HG02763 (cell line): ENCODE data around the gene MOBP.
"Not testable (repeated sequence)": the region's sequence is repeated elsewhere in the genome, so short reads cannot be mapped to it uniquely, and the experiment has no call there.

ENCODE experiments used
- ATAC-seq: cut with Tn5 transposase; IDR thresholded peaks from one replicate; pipeline ENCODE4 v1.9.1; 2021; ENCODE audit warnings: mild to moderate bottlenecking, moderate library complexity; ENCODE audit not compliant: unreplicated experiment

The MOBP gene, protein sequence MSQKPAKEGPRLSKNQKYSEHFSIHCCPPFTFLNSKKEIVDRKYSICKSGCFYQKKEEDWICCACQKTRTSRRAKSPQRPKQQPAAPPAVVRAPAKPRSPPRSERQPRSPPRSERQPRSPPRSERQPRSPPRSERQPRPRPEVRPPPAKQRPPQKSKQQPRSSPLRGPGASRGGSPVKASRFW

DNA sequence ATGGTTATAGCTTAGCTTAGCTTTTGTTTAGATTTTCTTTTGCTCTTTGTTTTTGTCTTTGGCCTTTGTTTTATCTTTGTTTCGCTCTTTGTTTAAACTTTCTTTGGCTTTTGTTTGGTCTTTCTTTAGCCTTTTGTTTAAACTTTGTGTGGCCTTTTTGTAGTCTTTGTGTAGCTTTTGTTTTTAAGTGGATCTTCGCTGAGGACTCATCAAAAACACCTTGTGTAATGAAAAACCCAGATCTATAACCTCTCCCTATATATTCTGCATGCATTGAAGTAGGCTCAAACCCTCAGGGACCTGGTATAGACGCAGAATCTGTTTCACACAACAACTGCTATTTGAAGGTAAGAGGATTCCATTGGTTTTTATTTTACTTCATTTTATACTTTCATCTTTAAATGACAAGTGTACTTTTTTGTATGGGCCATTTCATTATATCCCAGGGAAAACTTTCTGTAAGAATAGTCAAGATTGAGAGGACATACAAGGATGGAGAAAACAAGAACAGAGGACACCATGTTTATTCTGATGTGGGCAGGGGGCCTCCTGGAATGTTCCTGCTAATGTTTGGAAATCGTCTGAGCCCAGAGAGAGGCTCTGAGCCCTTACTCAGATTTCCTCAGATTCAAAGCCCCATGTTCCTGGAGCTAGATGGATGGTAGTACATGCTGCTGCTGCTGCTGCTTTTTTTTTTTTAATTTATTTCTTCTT lies at the start of gene MOBP:
Gene MOBP (plus strand): TSS at position 287 of the 714 bp plus-strand sequence. CDS start 34,390 bp downstream, outside the sequence.
- no peak for ATAC-seq

DNA sequence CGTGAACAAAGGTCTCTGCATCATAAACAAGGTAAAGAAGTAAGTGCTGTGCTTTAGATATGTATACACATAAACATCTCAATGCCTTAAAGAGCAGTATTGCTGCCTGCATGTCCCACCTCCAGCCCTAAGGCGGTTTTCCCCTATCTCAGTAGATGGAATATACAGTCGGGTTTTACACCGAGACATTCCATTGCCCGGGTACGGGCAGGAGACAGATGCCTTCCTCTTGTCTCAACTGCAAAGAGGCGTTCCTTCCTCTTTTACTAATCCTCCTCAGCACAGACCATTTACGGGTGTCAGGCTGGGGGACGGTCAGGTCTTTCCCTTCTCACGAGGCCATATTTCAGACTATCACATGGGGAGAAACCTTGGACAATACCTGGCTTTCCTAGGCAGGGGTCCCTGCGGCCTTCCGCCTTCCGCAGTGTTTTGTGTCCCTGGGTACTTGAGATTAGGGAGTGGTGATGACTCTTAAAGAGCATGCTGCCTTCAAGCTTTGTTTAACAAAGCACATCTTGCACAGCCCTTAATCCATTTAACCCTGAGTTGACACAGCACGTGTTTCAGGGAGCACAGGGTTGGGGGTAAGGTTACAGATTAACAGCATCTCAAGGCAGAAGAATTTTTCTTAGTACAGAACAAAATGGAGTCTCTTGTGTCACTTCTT lies 48.8 kb upstream of the MOBP start:
- ATAC-seq, result not testable (repeated sequence)

DNA sequence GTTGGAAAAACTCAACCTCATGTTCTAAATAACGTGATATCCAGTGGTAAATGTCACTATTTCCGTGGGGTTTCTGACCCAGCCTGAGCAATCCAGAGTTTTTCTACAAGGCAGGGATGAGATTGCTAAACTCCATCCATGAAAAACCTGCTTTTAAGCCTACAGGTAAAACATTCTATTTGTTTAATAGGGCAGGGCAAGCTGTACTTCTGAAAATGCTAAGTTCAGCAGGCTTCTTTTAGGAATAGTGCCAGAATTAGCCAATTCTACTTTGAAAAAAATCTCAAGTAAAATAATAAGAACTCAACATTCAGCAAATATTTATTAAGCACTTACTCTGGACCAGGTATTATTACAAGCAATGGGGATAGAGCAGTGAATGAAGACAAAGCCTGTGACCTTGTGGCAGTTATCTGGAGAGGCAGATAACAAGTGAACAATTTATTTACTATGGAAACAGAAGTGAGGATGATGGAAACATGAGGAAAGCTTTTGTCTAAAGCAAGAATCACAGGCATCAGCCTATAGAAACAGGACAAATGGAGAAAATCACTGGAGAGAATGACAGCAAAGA lies 47.7 kb upstream of the MOBP start:
- no peak for ATAC-seq

DNA sequence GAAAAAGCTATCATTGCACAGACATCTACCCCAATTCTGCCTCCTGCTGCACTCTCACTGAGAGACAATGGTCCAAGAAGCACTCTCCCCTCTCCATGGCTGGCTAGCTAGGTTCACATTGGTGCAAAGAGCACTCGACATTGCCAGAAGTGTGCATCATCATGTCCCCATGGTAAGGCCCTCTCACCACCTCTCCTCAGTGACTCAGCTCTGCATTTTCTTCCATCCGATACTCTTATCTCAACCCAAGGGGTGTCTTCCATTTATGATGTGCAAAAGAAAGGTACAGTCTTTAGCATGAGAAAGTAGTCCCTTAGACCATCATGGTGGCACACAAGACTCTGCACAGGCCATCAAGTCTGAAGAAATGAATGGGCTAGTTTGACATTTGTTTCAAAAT lies 46.9 kb upstream of the MOBP start:
- no peak for ATAC-seq

DNA sequence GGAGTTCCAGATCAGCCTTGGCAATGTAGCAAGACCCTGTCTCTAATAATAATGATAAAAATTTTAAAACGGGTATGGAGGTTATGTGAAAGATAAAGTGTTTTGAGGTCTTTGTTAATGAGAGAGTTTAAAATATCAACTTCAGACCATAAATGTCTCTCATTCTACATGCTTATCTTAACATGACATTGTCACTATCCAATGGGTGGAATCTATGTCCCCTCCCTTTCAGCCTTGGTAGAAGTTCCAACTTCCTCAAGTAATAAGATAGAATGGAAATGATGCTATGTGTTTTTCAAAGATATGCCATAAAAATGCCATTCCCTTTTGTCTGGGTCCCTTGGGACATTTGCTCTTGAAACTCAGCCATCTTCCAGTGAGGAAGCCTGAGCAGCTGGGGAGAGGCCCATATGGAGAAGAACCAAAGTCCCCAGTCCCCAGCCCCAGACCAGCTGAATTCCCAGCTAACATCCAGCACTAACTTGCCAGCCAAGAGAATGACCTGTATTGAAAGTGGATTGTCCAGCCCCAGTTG lies 44.0 kb upstream of the MOBP start:
- no peak for ATAC-seq

DNA sequence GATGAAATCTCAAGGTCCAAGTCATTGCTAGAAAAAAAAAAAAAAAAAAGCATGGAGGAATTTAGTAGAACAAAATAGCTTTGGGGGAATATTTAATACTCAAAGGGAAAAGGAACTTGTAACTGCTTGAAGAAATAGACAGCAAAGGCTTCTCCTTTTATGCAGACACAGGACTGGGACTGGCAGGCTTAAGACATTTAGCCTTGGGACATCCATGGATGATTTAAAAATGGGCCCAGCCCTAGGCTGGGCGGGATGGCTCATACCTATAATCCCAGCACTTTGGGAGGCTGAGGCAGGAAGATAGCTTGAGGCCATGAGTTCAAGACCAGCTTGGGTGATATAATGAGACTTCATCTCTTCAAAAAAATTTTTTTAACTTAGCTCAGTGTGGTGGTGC lies 41.2 kb upstream of the MOBP start:
- no peak for ATAC-seq

DNA sequence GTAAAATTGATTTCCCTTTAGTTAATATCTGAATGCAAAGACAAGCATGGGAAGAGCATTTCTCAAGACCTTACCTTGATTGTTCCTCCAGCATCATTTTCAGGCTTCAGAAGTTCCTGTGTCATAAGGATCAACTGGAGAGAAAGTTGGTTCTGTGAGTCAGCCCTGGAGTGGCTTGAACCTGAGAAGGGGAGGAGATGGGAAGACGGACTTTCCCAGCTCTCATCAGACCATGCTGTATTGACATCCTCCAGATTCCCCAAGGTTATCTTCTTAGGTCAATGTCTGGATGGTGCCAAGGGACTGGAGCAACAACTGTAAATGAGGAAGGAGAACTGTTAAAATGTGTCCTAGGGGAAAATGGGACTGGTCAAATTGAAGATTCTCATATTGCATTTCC lies 40.0 kb upstream of the MOBP start:
- ATAC-seq, result no peak

DNA sequence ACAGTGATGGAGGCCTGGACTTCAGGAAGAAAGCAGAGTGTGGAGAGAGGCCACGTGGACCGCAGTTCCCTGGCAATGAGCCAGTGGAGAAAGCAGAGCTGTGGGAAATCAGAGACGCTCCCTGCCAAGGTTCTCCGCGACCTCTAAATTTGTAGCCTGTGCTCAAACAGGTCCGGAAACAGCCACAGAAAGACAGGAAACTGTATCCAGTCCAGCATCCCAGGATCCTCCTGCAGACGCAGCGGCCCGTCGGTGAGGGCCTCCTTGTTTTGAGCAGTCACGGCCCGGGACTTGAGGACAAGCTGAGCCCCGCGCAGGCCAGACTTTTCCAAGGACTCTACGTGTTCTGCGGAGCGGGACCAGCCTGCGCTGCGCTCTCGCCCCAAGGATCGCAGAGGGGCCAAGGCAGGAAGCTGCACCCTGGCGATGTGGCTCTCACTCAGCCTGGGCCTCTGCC lies 38.7 kb upstream of the MOBP start:
- no peak for ATAC-seq

DNA sequence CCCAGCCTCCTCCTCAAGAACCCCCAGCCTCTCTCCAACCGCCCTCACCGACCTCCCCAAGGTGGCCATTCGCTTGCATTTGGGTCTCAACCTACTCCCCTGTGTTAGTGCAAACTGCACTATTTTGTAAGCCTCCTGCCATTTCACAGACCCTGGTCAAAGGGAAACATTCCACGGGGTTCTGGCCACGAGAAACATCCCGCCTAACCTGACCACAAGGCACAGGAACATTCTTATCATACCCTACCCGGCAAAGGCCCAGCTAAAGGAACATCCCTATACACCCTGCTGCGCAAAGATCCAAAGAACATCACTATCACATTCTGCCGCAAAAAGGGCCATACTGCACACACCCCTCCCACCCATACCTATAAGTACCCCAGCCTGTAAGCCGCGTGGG lies 38.0 kb upstream of the MOBP start:
- no peak for ATAC-seq

DNA sequence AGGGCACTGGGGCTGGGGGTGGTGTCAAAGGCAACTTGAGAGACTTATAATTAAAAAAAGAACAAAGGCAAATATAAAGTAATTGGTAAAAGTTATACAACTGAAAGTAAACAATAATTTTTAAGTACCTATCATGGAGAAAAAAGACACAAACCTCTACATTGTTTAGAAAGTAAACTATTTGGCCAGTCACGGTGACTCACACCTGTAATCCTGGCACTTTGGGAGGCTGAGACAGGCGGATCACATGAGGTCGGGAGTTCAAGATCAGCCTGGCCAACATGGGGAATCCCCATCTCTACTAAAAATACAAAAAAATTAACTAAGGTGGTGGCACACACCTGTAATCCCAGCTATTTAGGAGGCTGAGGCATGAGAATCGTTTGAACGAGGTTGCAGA lies 35.1 kb upstream of the MOBP start:
- ATAC-seq, result no peak

DNA sequence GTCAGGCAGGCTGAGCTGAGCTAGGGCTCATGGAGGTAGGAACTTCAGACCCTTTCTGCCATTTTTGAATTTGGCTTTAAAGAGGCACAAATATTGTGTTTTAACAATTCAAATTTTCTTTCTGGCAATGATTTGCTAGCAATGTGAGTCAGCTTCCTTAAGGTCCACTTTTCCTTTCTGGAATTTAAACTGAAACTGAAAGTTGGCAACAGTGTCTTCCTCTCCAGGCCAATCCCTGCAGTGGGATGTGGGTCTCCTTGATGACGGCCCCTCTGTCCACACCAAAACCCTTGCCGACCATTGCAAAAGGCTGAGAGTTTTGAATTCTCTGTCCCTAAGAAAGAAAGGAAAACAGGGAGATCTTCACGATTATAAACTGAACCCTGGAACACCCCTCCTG lies 33.8 kb upstream of the MOBP start:
- no peak for ATAC-seq

DNA sequence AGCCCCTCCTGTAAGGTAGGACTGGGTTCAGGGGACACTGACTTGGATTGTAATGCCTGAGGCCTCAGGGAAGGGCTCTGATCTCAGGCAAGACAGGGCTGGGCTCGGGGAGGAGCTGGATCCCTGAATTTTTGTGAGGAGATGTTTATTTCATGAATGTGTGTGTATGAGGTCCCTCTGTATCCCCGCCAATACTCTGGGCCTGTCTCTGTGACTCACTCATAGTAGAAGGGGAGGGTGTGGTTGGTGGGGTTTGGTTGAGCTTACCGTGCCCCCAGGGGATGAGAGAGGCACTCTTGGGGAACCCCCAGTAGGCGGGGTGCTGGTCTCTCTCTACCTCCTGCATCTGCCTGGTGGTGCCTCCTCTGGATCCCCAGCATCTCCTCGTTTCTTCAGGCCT lies 32.9 kb upstream of the MOBP start:
- no peak for ATAC-seq

DNA sequence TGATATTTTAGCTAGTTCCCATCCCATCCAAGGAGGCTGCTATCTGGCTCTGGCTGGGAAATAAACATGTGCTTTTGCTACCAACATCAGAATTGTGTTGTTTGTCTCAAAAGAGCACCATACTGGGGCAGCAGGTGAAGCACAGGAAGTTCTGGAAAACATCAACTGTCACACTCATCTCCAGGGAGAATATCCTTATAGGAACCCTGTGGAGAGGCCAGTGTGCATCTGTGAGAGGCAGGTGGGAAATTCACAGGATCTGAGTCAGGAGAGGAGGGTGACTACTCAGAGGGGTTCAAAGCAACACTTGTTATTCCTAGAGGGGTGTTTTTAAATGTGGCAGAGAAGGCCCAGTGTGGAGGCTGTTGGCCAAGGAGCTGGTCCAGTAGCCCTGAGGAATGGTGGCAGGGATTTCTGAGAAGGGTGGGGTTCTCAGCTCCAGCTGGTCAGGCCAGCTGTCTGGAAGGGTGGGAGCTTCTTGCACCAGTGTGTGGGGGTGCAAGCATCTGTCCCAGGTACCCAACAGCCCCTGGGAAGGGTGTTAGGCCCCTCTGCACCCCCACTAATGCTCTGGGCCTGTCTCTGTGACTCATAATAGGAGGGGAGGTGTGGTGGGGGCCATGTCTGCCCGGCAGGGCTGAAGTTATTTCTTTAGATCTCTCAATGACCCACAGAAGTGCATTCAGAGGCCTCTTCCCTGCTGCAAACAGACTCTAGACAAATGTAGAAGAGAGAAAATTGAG lies 32.3 kb upstream of the MOBP start:
- no peak for ATAC-seq

DNA sequence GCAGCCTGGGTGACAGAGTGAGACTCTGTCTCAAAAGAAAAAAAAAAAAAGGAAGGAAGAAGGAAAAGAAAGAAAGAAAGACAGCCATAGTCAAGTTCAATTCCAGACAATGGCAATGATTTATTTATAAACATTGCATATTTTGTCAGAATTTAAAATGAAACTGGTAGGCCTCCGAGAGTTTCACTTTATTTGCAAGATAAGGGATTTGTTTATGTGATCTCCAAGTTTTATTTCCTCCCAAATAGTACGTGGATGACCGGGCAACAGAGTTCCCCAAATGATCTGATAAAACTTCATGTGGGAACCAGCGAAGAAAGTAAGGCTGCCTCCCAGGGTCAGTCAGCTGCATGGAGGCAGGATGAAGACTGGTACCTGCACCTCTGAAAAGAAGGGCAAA lies 28.6 kb upstream of the MOBP start:
- no peak for ATAC-seq

DNA sequence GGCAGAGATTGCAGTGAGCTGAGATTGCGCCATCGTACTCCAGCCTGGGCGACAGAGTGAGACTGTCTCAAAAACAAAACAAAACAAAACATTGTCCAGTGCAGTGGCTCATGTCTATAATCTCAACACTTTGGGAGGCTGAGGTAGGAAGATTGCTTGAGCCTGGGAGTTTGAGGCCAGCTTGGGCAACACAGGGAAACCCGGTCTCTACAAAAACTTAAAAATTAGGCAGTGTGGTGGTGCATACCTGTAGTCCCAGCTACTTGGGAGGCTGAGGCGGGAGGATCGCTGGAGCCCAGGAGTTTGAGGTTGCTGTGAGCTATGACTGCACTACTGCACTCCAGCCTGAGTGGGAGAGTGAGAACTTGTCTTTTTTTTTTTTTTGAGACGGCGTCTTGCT lies 27.2 kb upstream of the MOBP start:
- ATAC-seq, result no peak

DNA sequence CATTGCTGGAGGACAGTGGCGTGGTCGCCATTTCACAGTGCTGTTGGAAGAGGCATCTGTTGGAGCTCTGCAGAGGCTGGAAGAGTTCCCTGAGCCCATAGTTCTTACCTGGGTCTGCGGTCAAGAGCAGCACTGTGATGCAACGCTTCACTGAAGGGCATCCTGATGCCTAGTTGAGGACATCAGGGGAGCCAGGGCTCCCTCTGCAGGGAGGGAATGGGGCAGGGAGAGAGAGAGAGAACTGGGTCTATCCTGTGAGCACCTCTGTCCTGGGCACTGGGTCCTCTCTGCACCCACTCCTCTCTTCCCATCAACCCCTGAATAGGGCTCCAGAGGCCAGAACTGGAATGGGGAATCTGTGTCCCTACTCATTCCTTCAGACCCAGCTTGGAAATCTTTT lies 23.9 kb upstream of the MOBP start:
- no peak for ATAC-seq

DNA sequence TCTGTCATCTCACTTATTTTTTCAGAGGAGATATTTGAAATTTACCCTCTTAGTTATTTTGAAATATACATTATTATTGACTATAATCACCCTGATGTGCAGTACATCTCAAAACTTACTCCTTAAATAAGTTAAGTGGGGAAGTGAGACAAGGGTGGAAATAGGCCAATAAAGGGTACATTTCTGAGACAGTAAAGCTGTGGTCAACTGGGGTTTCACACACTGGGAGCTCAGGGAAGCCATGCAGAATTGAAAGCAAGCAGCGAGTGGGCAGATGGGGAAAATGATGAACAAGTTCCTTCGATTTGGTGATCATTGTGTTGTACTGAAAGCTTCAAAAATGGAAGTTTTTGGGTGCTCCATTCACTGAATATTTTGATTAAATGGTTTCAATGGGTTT lies 21.6 kb upstream of the MOBP start:
- no peak for ATAC-seq

DNA sequence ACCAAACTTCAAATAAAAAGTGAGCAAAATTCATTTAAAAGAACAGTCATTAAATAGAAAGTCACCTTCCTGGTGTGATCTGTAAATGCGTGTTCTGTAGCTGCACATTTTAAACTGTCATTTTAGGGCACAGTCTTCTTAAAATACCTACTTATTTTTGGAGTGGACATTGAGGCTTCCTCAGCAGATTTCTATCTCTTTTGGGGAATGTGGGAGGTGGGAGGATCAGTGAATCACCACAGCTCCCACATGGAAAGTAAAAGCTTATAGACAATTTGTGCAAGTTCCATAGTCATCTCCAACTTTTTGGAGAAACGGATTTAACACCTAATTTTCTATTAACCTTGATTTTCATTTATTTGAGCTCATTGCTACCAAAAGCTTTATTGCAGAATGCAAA lies 21.0 kb upstream of the MOBP start:
- no peak for ATAC-seq

DNA sequence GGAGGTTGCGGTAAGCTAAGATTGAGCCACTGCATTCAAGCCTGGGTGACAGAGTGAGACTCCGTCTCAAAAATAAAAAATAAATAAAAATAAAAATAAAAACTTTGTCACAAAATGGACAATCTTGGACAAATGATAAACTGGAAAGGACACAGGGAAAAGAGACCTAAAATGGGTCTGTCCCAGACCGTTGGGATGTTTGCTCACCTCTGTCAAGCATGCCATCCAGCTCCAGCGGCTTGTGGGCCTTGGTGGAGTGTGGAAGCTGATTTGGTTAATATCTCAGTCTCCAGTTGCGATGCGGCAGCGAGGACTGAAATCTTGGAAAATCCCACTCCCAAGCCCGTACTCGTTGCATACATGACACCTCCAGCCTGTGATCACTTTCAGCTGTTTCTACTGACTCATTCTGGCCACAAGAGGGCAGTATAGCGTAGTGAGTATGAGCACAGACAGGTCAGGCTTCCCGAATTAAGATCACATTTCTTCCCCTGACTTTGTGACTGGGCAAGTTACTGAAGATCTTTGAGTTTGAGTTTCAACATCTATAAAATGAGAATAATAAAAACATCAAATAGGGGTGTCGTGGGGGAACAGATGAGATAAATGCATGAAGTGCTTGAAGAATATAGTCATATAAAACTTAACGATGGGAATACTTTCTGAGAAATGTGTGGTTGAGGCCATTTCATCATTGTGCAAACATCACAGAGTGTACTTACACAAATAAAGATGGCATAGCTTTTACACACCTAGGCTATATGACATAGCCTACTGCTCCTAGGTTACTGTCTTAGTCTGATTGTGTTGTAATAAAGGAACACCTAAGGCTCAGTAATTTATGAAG lies 19.6 kb upstream of the MOBP start:
- peak; percentile 84 for ATAC-seq
